Calu3 (cell line): ENCODE measurements around the gene CDH4. TPM values are rescaled to one million over a fixed set of nuclear protein-coding genes. Genes with fewer than 3 reads are reported as not detected.

Experiments used
- BruUV-seq: library from RNA; stranded (reverse); fragments of 400-500 nt; replicated peaks from 2 replicates; lab custom pipeline; 2021; lab: Mats Ljungman, UMichigan
- CTCF ChIA-PET: fragments of 300-600 bp; sonication (Branson Sonifier 250); formaldehyde crosslinking; loops from one replicate; lab custom pipeline; 2022; ENCODE audit warnings: antibody characterized with exemption; lab: Charles Lee
- DNase-seq: peaks from one replicate; pipeline ENCODE4 v3.0.0; 2022
- H3K27ac Mint-ChIP-seq: one replicate; pipeline ENCODE4 v1.8.0; 2022; ENCODE audit warnings: mixed read lengths; ENCODE audit not compliant: unreplicated experiment
- H3K27me3 Mint-ChIP-seq: one replicate; pipeline ENCODE4 v1.8.0; 2022; ENCODE audit warnings: mixed read lengths; ENCODE audit not compliant: unreplicated experiment
- H3K36me3 Mint-ChIP-seq: one replicate; pipeline ENCODE4 v1.8.0; 2022; ENCODE audit warnings: mild to moderate bottlenecking, moderate library complexity, mixed read lengths; ENCODE audit not compliant: insufficient read depth, unreplicated experiment
- H3K4me1 Mint-ChIP-seq: one replicate; pipeline ENCODE4 v1.8.0; 2022; ENCODE audit warnings: mild to moderate bottlenecking, low read depth, mixed read lengths; ENCODE audit not compliant: unreplicated experiment
- H3K4me3 Mint-ChIP-seq: one replicate; pipeline ENCODE4 v1.8.0; 2022; ENCODE audit warnings: mild to moderate bottlenecking, low read depth, moderate library complexity, mixed read lengths; ENCODE audit not compliant: unreplicated experiment
- H3K9me3 Mint-ChIP-seq: one replicate; pipeline ENCODE4 v1.8.0; 2022; ENCODE audit warnings: low read depth, mixed read lengths; ENCODE audit not compliant: unreplicated experiment
- intact Hi-C: fragments of 100-400 bp; cut with micrococcal nuclease; formaldehyde crosslinking; loops from one replicate; pipeline ENCODE4 v1.10.0; 2022; ENCODE audit not compliant: unreplicated experiment
- total RNA-seq: library from RNA; stranded (reverse); gene quantifications from 2 replicates; pipeline ENCODE4 v1.2.3, GENCODE V29; 2022
- TF ChIP-seq, protein P1 (sequence below): fragments of 200-600 bp; IDR thresholded peaks from one replicate; pipeline ENCODE4 v1.8.0; 2022; ENCODE audit warnings: antibody characterized with exemption; ENCODE audit not compliant: unreplicated experiment

CDH4 gene
- total RNA-seq, 1 experiment from 2014 or later = not detected

DNA sequence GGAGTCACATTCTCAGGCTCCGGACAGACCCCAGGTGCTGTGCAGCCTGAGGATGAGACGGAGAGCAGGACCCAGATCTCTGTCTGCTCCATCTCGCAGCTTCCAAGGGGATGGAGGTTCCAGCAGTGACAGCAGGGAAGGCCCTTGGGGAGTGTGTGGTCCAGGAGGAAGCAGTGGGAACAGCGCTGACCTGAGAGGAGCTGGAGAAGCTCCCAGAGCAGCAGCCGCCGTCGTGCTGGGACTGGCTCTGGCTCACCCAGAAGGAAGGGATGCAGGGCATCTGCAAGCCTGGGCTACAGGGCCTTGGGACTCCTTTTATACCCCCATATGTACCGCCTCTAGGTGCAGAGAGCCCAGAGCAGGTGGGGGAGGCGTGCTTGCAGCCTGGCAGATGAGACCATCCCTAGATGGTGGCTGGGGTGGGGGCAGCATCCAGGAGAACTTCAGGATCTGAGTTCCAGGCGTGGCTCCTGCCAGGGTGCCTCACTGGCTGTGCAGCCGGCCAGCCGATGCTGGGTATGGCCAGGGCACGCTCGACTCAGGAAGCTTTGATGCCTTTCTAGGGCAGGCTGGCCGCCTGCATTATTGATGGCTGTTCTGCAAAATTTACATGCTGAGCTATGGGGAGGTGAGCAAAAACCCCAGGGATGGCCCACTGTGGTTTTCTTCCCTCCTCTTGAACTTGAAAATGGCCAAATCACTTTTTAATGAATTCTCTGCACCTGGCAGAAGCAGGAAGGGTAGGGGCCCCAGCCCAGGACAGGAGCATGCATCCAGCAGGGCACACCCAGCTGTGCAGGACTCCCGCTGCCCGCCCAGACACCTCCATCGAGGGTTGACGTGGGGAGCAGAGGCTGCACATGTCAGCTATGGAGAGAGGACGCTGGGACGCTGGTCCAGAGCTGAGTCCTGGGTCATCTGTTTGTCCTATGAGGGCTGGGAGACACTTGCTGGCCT lies 634.0 kb downstream of the CDH4 start:
- no peak overlapping the region for H3K4me3 Mint-ChIP-seq
- no peaks in the 10 kb centered on the region for H3K36me3 Mint-ChIP-seq
- H3K9me3 Mint-ChIP-seq = peaks cover 12% of the 10 kb centered on the region
- intact Hi-C loops = no loop called here
- H3K27me3 Mint-ChIP-seq = peaks cover 83% of the 10 kb centered on the region
- no peak overlapping the region for H3K27ac Mint-ChIP-seq
- H3K4me1 Mint-ChIP-seq = no peaks in the 10 kb centered on the region
- no peak for DNase-seq
- CTCF ChIA-PET = interaction anchor here (0.5 to 1.5 kb wide), 3 partner anchors 10 to 19 kb away, joined by 3 to 6 read pairs (median 5); no protein-coding TSS in a partner anchor
- no TSS peak for BruUV-seq
- TF ChIP-seq, protein P1, sequence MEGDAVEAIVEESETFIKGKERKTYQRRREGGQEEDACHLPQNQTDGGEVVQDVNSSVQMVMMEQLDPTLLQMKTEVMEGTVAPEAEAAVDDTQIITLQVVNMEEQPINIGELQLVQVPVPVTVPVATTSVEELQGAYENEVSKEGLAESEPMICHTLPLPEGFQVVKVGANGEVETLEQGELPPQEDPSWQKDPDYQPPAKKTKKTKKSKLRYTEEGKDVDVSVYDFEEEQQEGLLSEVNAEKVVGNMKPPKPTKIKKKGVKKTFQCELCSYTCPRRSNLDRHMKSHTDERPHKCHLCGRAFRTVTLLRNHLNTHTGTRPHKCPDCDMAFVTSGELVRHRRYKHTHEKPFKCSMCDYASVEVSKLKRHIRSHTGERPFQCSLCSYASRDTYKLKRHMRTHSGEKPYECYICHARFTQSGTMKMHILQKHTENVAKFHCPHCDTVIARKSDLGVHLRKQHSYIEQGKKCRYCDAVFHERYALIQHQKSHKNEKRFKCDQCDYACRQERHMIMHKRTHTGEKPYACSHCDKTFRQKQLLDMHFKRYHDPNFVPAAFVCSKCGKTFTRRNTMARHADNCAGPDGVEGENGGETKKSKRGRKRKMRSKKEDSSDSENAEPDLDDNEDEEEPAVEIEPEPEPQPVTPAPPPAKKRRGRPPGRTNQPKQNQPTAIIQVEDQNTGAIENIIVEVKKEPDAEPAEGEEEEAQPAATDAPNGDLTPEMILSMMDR = no peak

DNA sequence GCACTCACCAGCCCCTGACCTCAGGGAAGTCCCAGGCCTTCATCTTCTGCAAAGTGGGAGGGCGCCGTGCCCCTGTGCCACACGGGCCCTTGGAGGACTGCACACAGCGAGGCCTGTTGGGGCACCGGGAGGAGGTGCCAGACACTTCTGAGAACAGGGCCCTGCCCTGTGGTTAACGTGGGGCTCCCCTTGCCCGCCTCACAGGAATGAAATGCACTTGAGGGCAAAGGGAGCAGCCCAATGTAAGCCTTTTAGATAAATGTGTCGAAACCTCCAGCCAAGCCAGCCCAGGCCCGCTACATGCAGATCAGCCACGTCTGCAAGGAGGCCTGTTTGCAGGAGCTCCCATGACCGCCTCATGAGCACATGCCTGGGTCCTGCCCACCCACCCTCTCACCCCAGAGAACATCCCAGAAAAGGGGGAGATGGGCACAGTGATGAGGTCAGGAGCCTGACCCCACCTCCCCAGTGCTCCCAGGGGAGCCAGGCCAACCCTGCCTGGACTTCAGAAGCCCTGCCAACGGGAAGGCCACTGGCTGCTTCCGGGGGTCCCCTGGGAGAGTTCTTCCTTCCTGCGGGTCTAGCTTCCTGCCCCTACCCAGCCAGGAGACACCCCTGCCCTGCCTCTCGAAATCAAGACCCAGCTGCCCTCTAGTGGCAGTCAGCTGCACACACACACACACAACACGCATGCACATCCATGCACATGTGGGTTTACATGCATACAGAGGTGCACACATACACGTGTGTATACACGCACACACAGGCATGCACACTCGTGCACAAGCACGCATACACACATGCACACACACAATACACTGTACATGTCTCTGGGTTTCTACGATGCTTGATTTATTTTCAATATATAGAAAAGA lies 634.9 kb downstream of the CDH4 start:
- Mint-ChIP-seq H3K9me3 (peaks cover 12% of the 10 kb centered on the region), H3K27ac (no peak overlapping the region), H3K27me3 (peaks cover 81% of the 10 kb centered on the region), H3K4me1 (no peaks in the 10 kb centered on the region), H3K4me3 (no peak overlapping the region), H3K36me3 (no peaks in the 10 kb centered on the region)
- TF ChIP-seq, protein P1 = peak; percentile 97
- DNase-seq = peak; percentile 64
- intact Hi-C loops = no loop called here
- CTCF ChIA-PET = interaction anchor here (0.6 to 1.5 kb wide), 6 partner anchors 9 to 1829 kb away, joined by 3 to 6 read pairs (median 3); no protein-coding TSS in a partner anchor
- BruUV-seq = no TSS peak

DNA sequence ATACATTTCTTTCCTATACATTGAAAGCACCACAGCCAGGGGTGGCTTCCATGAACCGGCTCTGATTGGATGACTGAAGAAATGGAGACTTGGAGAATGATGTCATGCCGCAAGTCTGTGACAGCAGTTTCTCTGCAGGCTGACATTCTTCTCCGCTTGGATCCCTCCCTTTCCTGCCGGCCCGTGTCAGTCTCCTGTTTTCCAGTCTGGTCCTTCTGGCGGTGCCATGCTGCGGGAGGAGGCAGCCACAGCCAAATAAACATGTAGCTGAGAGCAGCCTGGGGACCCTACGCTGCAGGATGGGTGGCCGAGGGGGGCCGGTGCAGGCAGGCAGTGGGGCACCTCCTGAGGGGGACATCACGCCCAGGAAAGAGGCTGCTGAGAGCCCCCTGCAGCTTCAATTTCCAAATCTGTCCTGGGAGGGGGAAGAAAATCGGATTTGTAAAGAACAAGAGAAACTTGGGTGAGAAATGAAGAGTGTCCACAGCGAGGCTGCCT lies 635.6 kb downstream of the CDH4 start:
- Mint-ChIP-seq H3K27me3 (peaks cover 81% of the 10 kb centered on the region), H3K4me3 (no peak overlapping the region), H3K4me1 (no peaks in the 10 kb centered on the region), H3K27ac (no peak overlapping the region), H3K36me3 (no peaks in the 10 kb centered on the region), H3K9me3 (peaks cover 12% of the 10 kb centered on the region)
- intact Hi-C loops = no loop called here
- no peak for DNase-seq
- TF ChIP-seq, protein P1 = no peak
- CTCF ChIA-PET = interaction anchor here (0.8 kb wide), 1 partner anchor 202 kb away, joined by 3 read pairs; no protein-coding TSS in a partner anchor
- no TSS peak for BruUV-seq
